Liver (tissue), 3 donors: ENCODE data around the gene DOCK11.

ENCODE experiments used
- CTCF ChIP-seq: fragments of 150-350 bp; IDR thresholded peaks from 2 replicates; pipeline ENCODE4 v1.5.1; 2017; ENCODE audit warnings: improper control_type of control experiment, low read depth, low read length; ENCODE audit not compliant: missing input control
- EGR1 ChIP-seq, 2 donors: IDR thresholded peaks; 2 replicates each; pipeline ENCODE4 v1.6.1; 2016 to 2018; ENCODE audit warnings: antibody characterized with exemption in 2 of 2, low read depth in 2 of 2
- FOXA1 ChIP-seq: IDR thresholded peaks from 2 replicates; pipeline ENCODE4 v1.6.1; 2016; ENCODE audit warnings: antibody characterized with exemption
- GABPA ChIP-seq, 2 donors: IDR thresholded peaks in 1 of 2; conservative IDR thresholded peaks in 1 of 2; 2 replicates each; pipeline ENCODE4 v1.6.1; 2016; ENCODE audit warnings: antibody characterized with exemption in 2 of 2, mild to moderate bottlenecking in 1 of 2, moderate library complexity in 1 of 2
- HNF4G ChIP-seq: IDR thresholded peaks from 2 replicates; pipeline ENCODE4 v1.6.1; 2016; ENCODE audit warnings: antibody characterized with exemption
- JUND ChIP-seq, 2 donors: IDR thresholded peaks; 2 replicates each; pipeline ENCODE4 v1.6.1; 2016; ENCODE audit warnings: antibody characterized with exemption in 2 of 2
- RAD21 ChIP-seq, 2 donors: IDR thresholded peaks; 2 replicates each; pipeline ENCODE4 v1.6.1; 2016; ENCODE audit warnings: antibody characterized with exemption in 2 of 2, mild to moderate bottlenecking in 2 of 2
- REST ChIP-seq: IDR thresholded peaks from 2 replicates; pipeline ENCODE4 v1.6.1; 2016; ENCODE audit warnings: antibody characterized with exemption, mild to moderate bottlenecking
- TAF1 ChIP-seq: conservative IDR thresholded peaks from 2 replicates; pipeline ENCODE4 v1.6.1; 2016; ENCODE audit warnings: antibody characterized with exemption, mild to moderate bottlenecking
- YY1 ChIP-seq: IDR thresholded peaks from 2 replicates; pipeline ENCODE4 v1.6.1; 2016; ENCODE audit warnings: antibody characterized with exemption, mild to moderate bottlenecking
- TF ChIP-seq, protein P1 (sequence below): IDR thresholded peaks from 2 replicates; pipeline ENCODE4 v1.6.1; 2016; ENCODE audit warnings: antibody characterized with exemption
- donor health status: healthy.
- donor health status: healthy.

DNA sequence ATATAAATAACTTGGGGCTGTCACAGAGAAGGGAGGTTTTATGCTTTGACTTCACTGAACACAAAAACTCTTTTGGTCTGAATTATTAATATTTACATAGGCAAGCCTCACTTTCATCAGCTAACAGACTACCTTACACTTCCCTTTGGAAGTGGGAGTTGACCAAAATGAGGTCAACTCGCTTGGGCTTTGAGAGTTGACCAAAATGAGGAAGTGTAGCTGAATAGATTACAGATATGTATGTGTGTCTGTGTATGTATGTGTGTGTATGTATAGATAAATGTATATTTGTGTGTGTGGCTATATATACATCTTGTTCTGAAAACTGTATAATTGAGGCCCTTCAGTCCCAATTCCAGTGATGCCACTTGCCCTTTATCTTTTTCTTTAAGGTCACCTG lies 118.5 kb downstream of the DOCK11 start:
- TF ChIP-seq CTCF: no peak
- no peak for TF ChIP-seq YY1
- TF ChIP-seq GABPA (IDR thresholded peaks at IDR 0.05 in 1 of 2, conservative IDR thresholded peaks at IDR 0.05 in 1 of 2): no peak
- no peak for TF ChIP-seq TAF1
- no peak for TF ChIP-seq JUND (IDR thresholded peaks at IDR 0.05)
- TF ChIP-seq RAD21 (IDR thresholded peaks at IDR 0.05): no peak
- TF ChIP-seq, protein P1, sequence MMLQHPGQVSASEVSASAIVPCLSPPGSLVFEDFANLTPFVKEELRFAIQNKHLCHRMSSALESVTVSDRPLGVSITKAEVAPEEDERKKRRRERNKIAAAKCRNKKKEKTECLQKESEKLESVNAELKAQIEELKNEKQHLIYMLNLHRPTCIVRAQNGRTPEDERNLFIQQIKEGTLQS: no peak
- TF ChIP-seq HNF4G: no peak
- TF ChIP-seq EGR1 (IDR thresholded peaks at IDR 0.05; ENCODE audit: low read depth in 2 of 2): no peak
- TF ChIP-seq REST: no peak
- no peak for TF ChIP-seq FOXA1
